HL-60 (cell line): ENCODE results near the gene ANKRD11.

Experiments
- POLR2AphosphoS5 ChIP-seq: IDR thresholded peaks from 2 replicates; pipeline ENCODE4 v1.6.1; 2012; ENCODE audit warnings: low read depth
- TF ChIP-seq, protein P1 (sequence below): IDR thresholded peaks from 2 replicates; pipeline ENCODE4 v1.6.1; 2012; ENCODE audit warnings: low read depth; ENCODE audit not compliant: insufficient replicate concordance
- TF ChIP-seq, protein P2 (sequence below): IDR thresholded peaks from one replicate; pipeline ENCODE4 v1.5.1; 2011; ENCODE audit warnings: low read length, control low read depth, inconsistent platforms; ENCODE audit not compliant: insufficient read depth

DNA sequence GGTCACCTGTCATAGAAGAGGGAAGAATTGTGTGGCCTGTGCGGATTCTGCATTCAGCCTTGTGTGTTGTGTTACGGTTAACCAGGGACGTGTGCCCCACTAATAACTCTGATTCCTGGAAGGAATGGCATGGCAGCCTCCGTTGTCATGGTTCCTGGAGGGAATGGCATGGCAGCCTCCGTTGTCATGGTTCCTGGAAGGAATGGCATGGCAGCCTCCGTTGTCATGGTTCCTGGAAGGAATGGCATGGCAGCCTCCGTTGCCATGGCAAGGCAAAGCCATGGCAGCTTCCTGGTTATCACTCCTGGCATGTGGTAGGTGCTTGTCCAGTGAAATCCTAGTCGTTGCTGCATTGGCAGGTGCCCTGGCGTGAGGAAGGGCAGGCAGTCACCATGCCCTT is 26.8 kb upstream of the ANKRD11 start:
- TF ChIP-seq POLR2AphosphoS5: no peak
- TF ChIP-seq, protein P1, sequence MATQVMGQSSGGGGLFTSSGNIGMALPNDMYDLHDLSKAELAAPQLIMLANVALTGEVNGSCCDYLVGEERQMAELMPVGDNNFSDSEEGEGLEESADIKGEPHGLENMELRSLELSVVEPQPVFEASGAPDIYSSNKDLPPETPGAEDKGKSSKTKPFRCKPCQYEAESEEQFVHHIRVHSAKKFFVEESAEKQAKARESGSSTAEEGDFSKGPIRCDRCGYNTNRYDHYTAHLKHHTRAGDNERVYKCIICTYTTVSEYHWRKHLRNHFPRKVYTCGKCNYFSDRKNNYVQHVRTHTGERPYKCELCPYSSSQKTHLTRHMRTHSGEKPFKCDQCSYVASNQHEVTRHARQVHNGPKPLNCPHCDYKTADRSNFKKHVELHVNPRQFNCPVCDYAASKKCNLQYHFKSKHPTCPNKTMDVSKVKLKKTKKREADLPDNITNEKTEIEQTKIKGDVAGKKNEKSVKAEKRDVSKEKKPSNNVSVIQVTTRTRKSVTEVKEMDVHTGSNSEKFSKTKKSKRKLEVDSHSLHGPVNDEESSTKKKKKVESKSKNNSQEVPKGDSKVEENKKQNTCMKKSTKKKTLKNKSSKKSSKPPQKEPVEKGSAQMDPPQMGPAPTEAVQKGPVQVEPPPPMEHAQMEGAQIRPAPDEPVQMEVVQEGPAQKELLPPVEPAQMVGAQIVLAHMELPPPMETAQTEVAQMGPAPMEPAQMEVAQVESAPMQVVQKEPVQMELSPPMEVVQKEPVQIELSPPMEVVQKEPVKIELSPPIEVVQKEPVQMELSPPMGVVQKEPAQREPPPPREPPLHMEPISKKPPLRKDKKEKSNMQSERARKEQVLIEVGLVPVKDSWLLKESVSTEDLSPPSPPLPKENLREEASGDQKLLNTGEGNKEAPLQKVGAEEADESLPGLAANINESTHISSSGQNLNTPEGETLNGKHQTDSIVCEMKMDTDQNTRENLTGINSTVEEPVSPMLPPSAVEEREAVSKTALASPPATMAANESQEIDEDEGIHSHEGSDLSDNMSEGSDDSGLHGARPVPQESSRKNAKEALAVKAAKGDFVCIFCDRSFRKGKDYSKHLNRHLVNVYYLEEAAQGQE: no peak
- TF ChIP-seq, protein P2, sequence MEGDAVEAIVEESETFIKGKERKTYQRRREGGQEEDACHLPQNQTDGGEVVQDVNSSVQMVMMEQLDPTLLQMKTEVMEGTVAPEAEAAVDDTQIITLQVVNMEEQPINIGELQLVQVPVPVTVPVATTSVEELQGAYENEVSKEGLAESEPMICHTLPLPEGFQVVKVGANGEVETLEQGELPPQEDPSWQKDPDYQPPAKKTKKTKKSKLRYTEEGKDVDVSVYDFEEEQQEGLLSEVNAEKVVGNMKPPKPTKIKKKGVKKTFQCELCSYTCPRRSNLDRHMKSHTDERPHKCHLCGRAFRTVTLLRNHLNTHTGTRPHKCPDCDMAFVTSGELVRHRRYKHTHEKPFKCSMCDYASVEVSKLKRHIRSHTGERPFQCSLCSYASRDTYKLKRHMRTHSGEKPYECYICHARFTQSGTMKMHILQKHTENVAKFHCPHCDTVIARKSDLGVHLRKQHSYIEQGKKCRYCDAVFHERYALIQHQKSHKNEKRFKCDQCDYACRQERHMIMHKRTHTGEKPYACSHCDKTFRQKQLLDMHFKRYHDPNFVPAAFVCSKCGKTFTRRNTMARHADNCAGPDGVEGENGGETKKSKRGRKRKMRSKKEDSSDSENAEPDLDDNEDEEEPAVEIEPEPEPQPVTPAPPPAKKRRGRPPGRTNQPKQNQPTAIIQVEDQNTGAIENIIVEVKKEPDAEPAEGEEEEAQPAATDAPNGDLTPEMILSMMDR: no peak
